ENCODE results near the gene TRABD2B.

TRABD2B gene

DNA sequence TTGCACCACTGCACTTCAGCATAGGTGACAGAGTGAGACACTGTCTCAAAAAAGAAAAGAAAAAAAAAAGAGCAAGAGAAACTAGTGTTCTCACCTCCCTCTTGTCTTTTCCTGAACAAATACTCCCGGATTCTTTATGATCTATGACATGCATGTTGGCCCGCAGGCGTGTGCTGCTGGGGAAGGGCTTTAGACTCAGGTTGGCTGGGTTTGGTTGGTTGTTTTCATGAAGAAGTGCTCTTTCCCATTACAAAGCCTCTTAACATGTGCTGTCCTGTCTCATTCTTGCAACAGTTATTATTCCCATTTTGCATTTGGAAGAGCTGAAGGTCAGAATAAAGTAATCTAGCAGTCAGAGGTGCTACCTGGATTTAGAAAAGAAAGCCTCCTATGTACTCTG, 79.5 kb downstream of the TRABD2B start:
- no peaks in the 10 kb centered on the region for H3K36me3 ChIP-seq (ENCODE audit: control insufficient read depth in 2 of 2, insufficient read depth in 1 of 2, low read length in 2 of 2)
- POLR2A ChIA-PET: no interaction called here
- TF ChIP-seq ZNF792 (tag by site-specific recombination; IDR thresholded peaks at IDR 0.05) (no peak), ZNF544 (tag by site-specific recombination; IDR thresholded peaks at IDR 0.05) (no peak), ZSCAN23 (tag by site-specific recombination; IDR thresholded peaks at IDR 0.05) (no peak), ZNF48 (tag by site-specific recombination; IDR thresholded peaks at IDR 0.05) (no peak), ZNF561 (tag by site-specific recombination; IDR thresholded peaks at IDR 0.05; ENCODE audit: borderline replicate concordance) (no peak), REST (tag by site-specific recombination; IDR thresholded peaks at IDR 0.05) (no peak), ZNF175 (tag by site-specific recombination; IDR thresholded peaks at IDR 0.05) (no peak), HOXC10 (CRISPR knock-in tag; IDR thresholded peaks at IDR 0.05) (no peak), ZNF335 (tag by site-specific recombination; conservative IDR thresholded peaks at IDR 0.05) (no peak), ZIC2 (tag by site-specific recombination; IDR thresholded peaks at IDR 0.05) (no peak)
- TF ChIP-seq, protein P1, sequence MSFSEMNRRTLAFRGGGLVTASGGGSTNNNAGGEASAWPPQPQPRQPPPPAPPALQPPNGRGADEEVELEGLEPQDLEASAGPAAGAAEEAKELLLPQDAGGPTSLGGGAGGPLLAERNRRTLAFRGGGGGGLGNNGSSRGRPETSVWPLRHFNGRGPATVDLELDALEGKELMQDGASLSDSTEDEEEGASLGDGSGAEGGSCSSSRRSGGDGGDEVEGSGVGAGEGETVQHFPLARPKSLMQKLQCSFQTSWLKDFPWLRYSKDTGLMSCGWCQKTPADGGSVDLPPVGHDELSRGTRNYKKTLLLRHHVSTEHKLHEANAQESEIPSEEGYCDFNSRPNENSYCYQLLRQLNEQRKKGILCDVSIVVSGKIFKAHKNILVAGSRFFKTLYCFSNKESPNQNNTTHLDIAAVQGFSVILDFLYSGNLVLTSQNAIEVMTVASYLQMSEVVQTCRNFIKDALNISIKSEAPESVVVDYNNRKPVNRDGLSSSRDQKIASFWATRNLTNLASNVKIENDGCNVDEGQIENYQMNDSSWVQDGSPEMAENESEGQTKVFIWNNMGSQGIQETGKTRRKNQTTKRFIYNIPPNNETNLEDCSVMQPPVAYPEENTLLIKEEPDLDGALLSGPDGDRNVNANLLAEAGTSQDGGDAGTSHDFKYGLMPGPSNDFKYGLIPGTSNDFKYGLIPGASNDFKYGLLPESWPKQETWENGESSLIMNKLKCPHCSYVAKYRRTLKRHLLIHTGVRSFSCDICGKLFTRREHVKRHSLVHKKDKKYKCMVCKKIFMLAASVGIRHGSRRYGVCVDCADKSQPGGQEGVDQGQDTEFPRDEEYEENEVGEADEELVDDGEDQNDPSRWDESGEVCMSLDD (tag by site-specific recombination; IDR thresholded peaks at IDR 0.05): no peak
- TF ChIP-seq, protein P2, sequence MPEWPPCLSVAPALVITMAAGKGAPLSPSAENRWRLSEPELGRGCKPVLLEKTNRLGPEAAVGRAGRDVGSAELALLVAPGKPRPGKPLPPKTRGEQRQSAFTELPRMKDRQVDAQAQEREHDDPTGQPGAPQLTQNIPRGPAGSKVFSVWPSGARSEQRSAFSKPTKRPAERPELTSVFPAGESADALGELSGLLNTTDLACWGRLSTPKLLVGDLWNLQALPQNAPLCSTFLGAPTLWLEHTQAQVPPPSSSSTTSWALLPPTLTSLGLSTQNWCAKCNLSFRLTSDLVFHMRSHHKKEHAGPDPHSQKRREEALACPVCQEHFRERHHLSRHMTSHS (tag by site-specific recombination; IDR thresholded peaks at IDR 0.05): no peak
- H3K27ac ChIP-seq (ENCODE audit: extremely low read depth, low read depth, low read length): no peak overlapping the region
- H3K4me1 ChIP-seq (ENCODE audit: control insufficient read depth, insufficient read depth, low read length): no peaks in the 10 kb centered on the region
- H3K9me3 ChIP-seq (ENCODE audit: control insufficient read depth, insufficient read depth, low read depth, low read length): no peaks in the 10 kb centered on the region
- CTCF ChIA-PET: no interaction called here
- H3K4me3 ChIP-seq (ENCODE audit: low read depth, low read length): no peak overlapping the region

GRCh38 chr1:47915677-47916353, 81.4 kb downstream of the TRABD2B start:
- TF ChIP-seq SCRT1 (tag by site-specific recombination; IDR thresholded peaks at IDR 0.05; ENCODE audit: borderline replicate concordance) (no peak), ZNF274 (IDR thresholded peaks at IDR 0.05; ENCODE audit: low read length) (no peak), ZNF274 (tag by site-specific recombination; IDR thresholded peaks at IDR 0.05; ENCODE audit: borderline replicate concordance) (no peak), ZNF223 (tag by site-specific recombination; IDR thresholded peaks at IDR 0.05) (no peak), ZNF677 (tag by site-specific recombination; IDR thresholded peaks at IDR 0.05) (no peak), ZNF341 (tag by site-specific recombination; IDR thresholded peaks at IDR 0.05; ENCODE audit: low read depth) (peak; percentile 81), ZNF354C (tag by site-specific recombination; IDR thresholded peaks at IDR 0.05; ENCODE audit: borderline replicate concordance, low read depth) (no peak)
- POLR2A ChIA-PET: interaction anchor here (0.6 kb wide), 1 partner anchor 120 kb away, joined by 5 read pairs; no protein-coding TSS in a partner anchor
- no peaks in the 10 kb centered on the region for H3K9me3 ChIP-seq (ENCODE audit: control insufficient read depth, insufficient read depth, low read depth, low read length)
- no peaks in the 10 kb centered on the region for H3K36me3 ChIP-seq (ENCODE audit: control insufficient read depth in 2 of 2, insufficient read depth in 1 of 2, low read length in 2 of 2)
- CTCF ChIA-PET: no interaction called here
- no peak overlapping the region for H3K27ac ChIP-seq (ENCODE audit: extremely low read depth, low read depth, low read length)
- no peaks in the 10 kb centered on the region for H3K4me1 ChIP-seq (ENCODE audit: control insufficient read depth, insufficient read depth, low read length)
- H3K4me3 ChIP-seq (ENCODE audit: low read depth, low read length): no peak overlapping the region
